ENCODE results near the gene CADPS. TPM values are rescaled to one million over a fixed set of nuclear protein-coding genes. Genes with fewer than 3 reads are reported as not detected.

The CADPS gene
- total RNA-seq, 4 donors from 2014 or later: 2.2 to 6.9 TPM; not detected in 2

DNA sequence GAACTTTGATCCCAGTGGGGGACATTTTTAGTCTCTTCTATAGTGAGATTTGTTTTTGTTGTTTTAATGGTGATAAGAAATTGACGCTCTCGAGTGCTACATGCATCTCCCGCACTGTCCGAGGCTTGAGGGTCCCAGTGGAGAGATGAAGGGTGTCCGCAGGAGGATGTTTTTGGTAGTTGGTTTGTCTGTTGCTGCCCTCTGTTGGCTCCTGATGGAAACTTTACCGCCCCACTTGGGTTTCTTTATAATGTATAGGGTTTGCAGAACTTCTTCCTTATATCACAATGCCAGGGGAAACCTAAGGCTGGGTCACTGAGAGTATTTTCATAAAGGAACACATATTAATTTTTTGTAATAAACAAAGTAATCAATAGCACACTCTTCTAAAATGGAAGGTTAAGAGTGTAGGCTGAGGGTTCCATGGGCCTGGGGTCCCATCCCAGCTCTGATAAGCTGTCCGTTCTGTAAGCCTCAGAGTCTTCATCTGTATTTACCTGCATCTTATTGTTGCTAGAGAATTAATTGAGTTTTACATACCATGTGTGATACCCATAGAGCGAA lies 316.6 kb downstream of the CADPS start:
- TF ChIP-seq, protein P1, sequence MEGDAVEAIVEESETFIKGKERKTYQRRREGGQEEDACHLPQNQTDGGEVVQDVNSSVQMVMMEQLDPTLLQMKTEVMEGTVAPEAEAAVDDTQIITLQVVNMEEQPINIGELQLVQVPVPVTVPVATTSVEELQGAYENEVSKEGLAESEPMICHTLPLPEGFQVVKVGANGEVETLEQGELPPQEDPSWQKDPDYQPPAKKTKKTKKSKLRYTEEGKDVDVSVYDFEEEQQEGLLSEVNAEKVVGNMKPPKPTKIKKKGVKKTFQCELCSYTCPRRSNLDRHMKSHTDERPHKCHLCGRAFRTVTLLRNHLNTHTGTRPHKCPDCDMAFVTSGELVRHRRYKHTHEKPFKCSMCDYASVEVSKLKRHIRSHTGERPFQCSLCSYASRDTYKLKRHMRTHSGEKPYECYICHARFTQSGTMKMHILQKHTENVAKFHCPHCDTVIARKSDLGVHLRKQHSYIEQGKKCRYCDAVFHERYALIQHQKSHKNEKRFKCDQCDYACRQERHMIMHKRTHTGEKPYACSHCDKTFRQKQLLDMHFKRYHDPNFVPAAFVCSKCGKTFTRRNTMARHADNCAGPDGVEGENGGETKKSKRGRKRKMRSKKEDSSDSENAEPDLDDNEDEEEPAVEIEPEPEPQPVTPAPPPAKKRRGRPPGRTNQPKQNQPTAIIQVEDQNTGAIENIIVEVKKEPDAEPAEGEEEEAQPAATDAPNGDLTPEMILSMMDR (IDR thresholded peaks at IDR 0.05): no peak
- intact Hi-C loops (cut with DNase I; ENCODE audit: low total_unique reads): loop anchor here (10.0 kb wide), 1 partner anchor 354 kb away; no protein-coding TSS in a partner anchor
- no peak overlapping the region for H3K4me3 ChIP-seq (ENCODE audit: low read depth, poor library complexity, severe bottlenecking)
- no peak for DNase-seq (ENCODE audit: low spot score in 2 of 2)
- 42 to 51% methylated on average over 8 of the region's 8 CpGs for WGBS, 2 donors

- H3K4me3 ChIP-seq (ENCODE audit: low read depth, poor library complexity, severe bottlenecking): no peak overlapping the region
- TF ChIP-seq, protein P1 (IDR thresholded peaks at IDR 0.05): no peak
- TF ChIP-seq POLR2A (IDR thresholded peaks at IDR 0.05): no peak
- intact Hi-C loops (cut with DNase I; ENCODE audit: low total_unique reads): loop anchor here (10.0 kb wide), 1 partner anchor 353 kb away; no protein-coding TSS in a partner anchor
- 76 to 88% methylated on average over 5 of the region's 5 CpGs for WGBS, 2 donors
- no peak for DNase-seq (ENCODE audit: low spot score in 2 of 2)
Observed at GRCh38 chr3:62557983-62558382, 317.2 kb downstream of the CADPS start.

DNA sequence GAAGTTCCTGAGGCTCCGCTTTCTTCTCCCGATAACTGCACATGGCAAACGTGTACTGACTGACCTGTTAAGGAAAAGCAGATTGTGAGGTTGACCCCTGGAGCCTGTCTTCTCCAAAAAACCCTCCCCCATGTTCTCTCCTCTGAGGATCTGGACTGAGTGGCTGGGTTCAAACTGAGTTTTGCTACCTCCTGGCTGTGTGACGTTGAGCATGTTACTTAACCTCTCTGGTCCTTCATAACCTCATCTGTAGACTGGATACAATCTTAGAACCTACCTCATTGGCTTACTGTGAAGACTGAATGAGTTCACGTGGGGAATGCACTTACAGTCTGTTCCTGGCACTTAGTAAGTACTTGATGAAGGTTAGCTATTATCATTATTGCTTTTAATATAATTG lies 317.8 kb downstream of the CADPS start:
- H3K4me3 ChIP-seq (ENCODE audit: low read depth, poor library complexity, severe bottlenecking): no peak overlapping the region
- no peak for DNase-seq (ENCODE audit: low spot score in 2 of 2)
- intact Hi-C loops (cut with DNase I; ENCODE audit: low total_unique reads): loop anchor here (10.0 kb wide), 1 partner anchor 353 kb away; no protein-coding TSS in a partner anchor
- 69 to 83% methylated on average over 5 of the region's 5 CpGs for WGBS, 2 donors
- no peak for TF ChIP-seq POLR2A (IDR thresholded peaks at IDR 0.05)
- TF ChIP-seq, protein P1 (IDR thresholded peaks at IDR 0.05): no peak

- TF ChIP-seq, protein P1 (IDR thresholded peaks at IDR 0.05): no peak
- no peak for TF ChIP-seq POLR2A (IDR thresholded peaks at IDR 0.05)
- WGBS, 2 donors: 62 to 67% methylated on average over 10 of the region's 10 CpGs
- DNase-seq (ENCODE audit: low spot score in 2 of 2): no peak
- H3K4me3 ChIP-seq (ENCODE audit: low read depth, poor library complexity, severe bottlenecking): no peak overlapping the region
- intact Hi-C loops (cut with DNase I; ENCODE audit: low total_unique reads): loop anchor here (10.0 kb wide), 1 partner anchor 351 kb away; no protein-coding TSS in a partner anchor
Observed at GRCh38 chr3:62556121-62556815, 318.9 kb downstream of the CADPS start.

GRCh38 chr3:62554264-62554799 lies 320.9 kb downstream of the CADPS start:
- 62 to 69% methylated on average over 3 of the region's 3 CpGs for WGBS, 2 donors
- DNase-seq (ENCODE audit: low spot score in 2 of 2): no peak
- TF ChIP-seq, protein P1 (IDR thresholded peaks at IDR 0.05): no peak
- TF ChIP-seq POLR2A (IDR thresholded peaks at IDR 0.05): no peak
- intact Hi-C loops (cut with DNase I; ENCODE audit: low total_unique reads): loop anchor here (10.0 kb wide), 1 partner anchor 350 kb away; no protein-coding TSS in a partner anchor
- H3K4me3 ChIP-seq (ENCODE audit: low read depth, poor library complexity, severe bottlenecking): no peak overlapping the region
